ENCODE measurements around the gene NANOS2. TPM values are rescaled to one million over a fixed set of nuclear protein-coding genes. Genes with fewer than 3 reads are reported as not detected.

Gene NANOS2
- total RNA-seq, 1 experiment from 2014 or later: not detected

DNA sequence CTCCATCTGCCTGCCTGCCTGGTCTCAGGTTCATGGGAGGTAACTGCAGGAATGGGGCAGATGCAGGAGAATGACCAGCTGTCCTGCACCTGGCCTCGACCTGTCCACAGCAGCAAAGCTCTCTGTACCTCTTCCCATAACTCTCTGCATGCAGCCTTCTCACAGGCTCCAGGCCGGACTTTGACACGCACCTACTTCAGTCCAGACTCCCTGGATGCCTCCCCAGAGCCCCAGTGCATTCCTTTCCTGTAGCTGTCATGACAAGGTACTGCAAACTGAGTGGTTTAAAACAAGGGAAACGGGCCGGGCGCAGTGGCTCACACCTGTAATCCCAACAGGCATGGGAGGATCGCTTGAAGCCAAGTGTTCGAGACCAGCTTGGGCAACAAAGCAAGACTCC lies 3.3 kb downstream of the NANOS2 start:
- H3K4me3 ChIP-seq: no peak overlapping the region
- H3K4me2 ChIP-seq: no peak overlapping the region
- H3K27ac ChIP-seq: no peak overlapping the region
- H3K36me3 ChIP-seq (ENCODE audit: low read depth): no peaks in the 10 kb centered on the region
- no peak for DNase-seq
- TF ChIP-seq, protein P1, sequence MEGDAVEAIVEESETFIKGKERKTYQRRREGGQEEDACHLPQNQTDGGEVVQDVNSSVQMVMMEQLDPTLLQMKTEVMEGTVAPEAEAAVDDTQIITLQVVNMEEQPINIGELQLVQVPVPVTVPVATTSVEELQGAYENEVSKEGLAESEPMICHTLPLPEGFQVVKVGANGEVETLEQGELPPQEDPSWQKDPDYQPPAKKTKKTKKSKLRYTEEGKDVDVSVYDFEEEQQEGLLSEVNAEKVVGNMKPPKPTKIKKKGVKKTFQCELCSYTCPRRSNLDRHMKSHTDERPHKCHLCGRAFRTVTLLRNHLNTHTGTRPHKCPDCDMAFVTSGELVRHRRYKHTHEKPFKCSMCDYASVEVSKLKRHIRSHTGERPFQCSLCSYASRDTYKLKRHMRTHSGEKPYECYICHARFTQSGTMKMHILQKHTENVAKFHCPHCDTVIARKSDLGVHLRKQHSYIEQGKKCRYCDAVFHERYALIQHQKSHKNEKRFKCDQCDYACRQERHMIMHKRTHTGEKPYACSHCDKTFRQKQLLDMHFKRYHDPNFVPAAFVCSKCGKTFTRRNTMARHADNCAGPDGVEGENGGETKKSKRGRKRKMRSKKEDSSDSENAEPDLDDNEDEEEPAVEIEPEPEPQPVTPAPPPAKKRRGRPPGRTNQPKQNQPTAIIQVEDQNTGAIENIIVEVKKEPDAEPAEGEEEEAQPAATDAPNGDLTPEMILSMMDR (conservative IDR thresholded peaks at IDR 0.05): no peak
- TF ChIP-seq EZH2 (IDR thresholded peaks at IDR 0.05; ENCODE audit: low read depth): no peak
- ChIA-PET POLR2A (ENCODE audit: unreplicated experiment) (no interaction called here), CTCF (no interaction called here)
- H3K27me3 ChIP-seq (ENCODE audit: insufficient read depth, low read depth): peaks cover 9% of the 10 kb centered on the region; the same call in 1 of the 2 replicates
- H3F3A ChIP-seq (ENCODE audit: insufficient read depth, low read depth): peaks cover 14% of the 10 kb centered on the region
- peaks cover 16% of the 10 kb centered on the region for H3K4me1 ChIP-seq (replicated peaks; ENCODE audit: insufficient read depth)
- intact Hi-C loops (cut with micrococcal nuclease; ENCODE audit: unreplicated experiment): no loop called here
- H4K20me1 ChIP-seq (ENCODE audit: insufficient read depth): no peaks in the 10 kb centered on the region
- H3K9me2 ChIP-seq (ENCODE audit: insufficient read depth): no peaks in the 10 kb centered on the region
- no peaks in the 10 kb centered on the region for H3K9me3 ChIP-seq (ENCODE audit: insufficient read depth, low read depth)
- no peak overlapping the region for H2AFZ ChIP-seq
- no TSS peak for BruUV-seq (replicated peaks)
- H3K79me2 ChIP-seq (ENCODE audit: low read depth): no peaks in the 10 kb centered on the region

DNA sequence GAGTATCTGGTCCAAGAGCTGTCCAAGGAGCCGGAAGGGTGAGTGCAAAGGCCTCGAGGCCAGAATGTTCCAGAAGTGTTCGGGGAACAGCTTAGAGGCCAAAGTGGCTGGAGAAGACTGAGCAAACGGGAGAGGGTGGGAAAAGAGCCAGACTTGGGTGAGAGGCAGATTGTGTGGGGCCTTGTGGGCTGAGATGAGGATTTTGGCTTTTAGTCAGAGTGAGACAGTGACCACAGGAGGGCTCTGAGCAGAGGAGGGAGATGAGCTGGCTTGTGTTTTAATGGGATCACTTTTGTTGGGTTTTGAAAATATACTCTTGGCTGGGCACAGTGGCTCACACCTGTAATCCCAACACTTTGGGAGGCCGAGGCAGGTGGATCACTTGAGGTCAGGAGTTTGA lies 5.6 kb downstream of the NANOS2 start:
- no TSS peak for BruUV-seq (replicated peaks)

DNA sequence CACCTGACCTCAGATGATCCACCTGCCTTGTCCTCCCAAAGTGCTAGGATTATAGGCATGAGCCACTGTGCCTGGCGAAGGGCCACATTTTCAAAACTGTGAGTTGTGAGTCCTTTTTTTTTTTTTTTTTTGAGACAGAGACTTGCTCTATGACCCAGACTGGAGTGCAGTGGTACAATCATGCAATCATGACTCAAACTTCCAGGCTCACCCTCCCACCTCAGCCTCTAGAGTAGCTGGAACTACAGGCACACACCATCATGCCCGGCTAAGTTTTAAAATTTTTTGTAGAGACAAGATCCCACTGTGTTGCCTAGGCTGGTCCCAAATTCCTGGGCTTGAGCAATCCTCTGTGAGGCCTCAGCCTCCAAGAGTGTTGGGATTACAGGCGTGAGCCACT lies 8.4 kb downstream of the NANOS2 start:
- H3K4me3 ChIP-seq: no peak overlapping the region
- no peaks in the 10 kb centered on the region for H3K36me3 ChIP-seq (ENCODE audit: low read depth)
- DNase-seq: peak in 1 of 2 experiments; percentile 72
- H3K4me1 ChIP-seq (replicated peaks; ENCODE audit: insufficient read depth): peaks cover 23% of the 10 kb centered on the region
- H3K4me2 ChIP-seq: peak overlapping the region; percentile 58
- ChIA-PET CTCF (no interaction called here), POLR2A (ENCODE audit: unreplicated experiment) (interaction anchor here (0.6 kb wide), 1 partner anchor 189 kb away, joined by 5 read pairs; no protein-coding TSS in a partner anchor)
- H4K20me1 ChIP-seq (ENCODE audit: insufficient read depth): no peaks in the 10 kb centered on the region
- peak overlapping the region; percentile 61 for H3K27ac ChIP-seq
- no peaks in the 10 kb centered on the region for H3K9me3 ChIP-seq (ENCODE audit: insufficient read depth, low read depth)
- peaks cover 23% of the 10 kb centered on the region for H3F3A ChIP-seq (ENCODE audit: insufficient read depth, low read depth)
- peaks cover 8% of the 10 kb centered on the region; the same call in 1 of the 2 replicates for H3K79me2 ChIP-seq (ENCODE audit: low read depth)
- H3K9me2 ChIP-seq (ENCODE audit: insufficient read depth): no peaks in the 10 kb centered on the region
- BruUV-seq (replicated peaks): no TSS peak
- intact Hi-C loops (cut with micrococcal nuclease; ENCODE audit: unreplicated experiment): no loop called here
- TF ChIP-seq, protein P1 (conservative IDR thresholded peaks at IDR 0.05): no peak
- no peak for TF ChIP-seq EZH2 (IDR thresholded peaks at IDR 0.05; ENCODE audit: low read depth)
- no peaks in the 10 kb centered on the region for H3K27me3 ChIP-seq (ENCODE audit: insufficient read depth, low read depth)
- H2AFZ ChIP-seq: peak overlapping the region; percentile 63; the same call in 1 of the 2 replicates

More for the DNA sequence above, 5.6 kb downstream of the NANOS2 start:
- DNase-seq: no peak
- H3K4me1 ChIP-seq (replicated peaks; ENCODE audit: insufficient read depth): peaks cover 14% of the 10 kb centered on the region
- no peaks in the 10 kb centered on the region for H3K36me3 ChIP-seq (ENCODE audit: low read depth)
- intact Hi-C loops (cut with micrococcal nuclease; ENCODE audit: unreplicated experiment): no loop called here
- peaks cover 9% of the 10 kb centered on the region; the same call in 1 of the 2 replicates for H3K27me3 ChIP-seq (ENCODE audit: insufficient read depth, low read depth)
- H3K79me2 ChIP-seq (ENCODE audit: low read depth): no peaks in the 10 kb centered on the region
- no peak overlapping the region for H2AFZ ChIP-seq
- ChIA-PET CTCF (no interaction called here), POLR2A (ENCODE audit: unreplicated experiment) (no interaction called here)
- no peak overlapping the region for H3K27ac ChIP-seq
- H3K9me3 ChIP-seq (ENCODE audit: insufficient read depth, low read depth): no peaks in the 10 kb centered on the region
- no peaks in the 10 kb centered on the region for H3K9me2 ChIP-seq (ENCODE audit: insufficient read depth)
- TF ChIP-seq, protein P1 (conservative IDR thresholded peaks at IDR 0.05): no peak
- no peak for TF ChIP-seq EZH2 (IDR thresholded peaks at IDR 0.05; ENCODE audit: low read depth)
- no peaks in the 10 kb centered on the region for H4K20me1 ChIP-seq (ENCODE audit: insufficient read depth)
- peaks cover 13% of the 10 kb centered on the region for H3F3A ChIP-seq (ENCODE audit: insufficient read depth, low read depth)
- H3K4me3 ChIP-seq: no peak overlapping the region
- no peak overlapping the region for H3K4me2 ChIP-seq

Data from PC-9 (cell line).